ENCODE measurements around the gene GFM2. TPM values are rescaled to one million over a fixed set of nuclear protein-coding genes. Genes with fewer than 3 reads are reported as not detected.

Gene GFM2
- total RNA-seq, 3 donors from 2014 or later: 21.4 to 25.1 (median 22.2) TPM

- DNase-seq: no peak
- TF ChIP-seq, protein P1, sequence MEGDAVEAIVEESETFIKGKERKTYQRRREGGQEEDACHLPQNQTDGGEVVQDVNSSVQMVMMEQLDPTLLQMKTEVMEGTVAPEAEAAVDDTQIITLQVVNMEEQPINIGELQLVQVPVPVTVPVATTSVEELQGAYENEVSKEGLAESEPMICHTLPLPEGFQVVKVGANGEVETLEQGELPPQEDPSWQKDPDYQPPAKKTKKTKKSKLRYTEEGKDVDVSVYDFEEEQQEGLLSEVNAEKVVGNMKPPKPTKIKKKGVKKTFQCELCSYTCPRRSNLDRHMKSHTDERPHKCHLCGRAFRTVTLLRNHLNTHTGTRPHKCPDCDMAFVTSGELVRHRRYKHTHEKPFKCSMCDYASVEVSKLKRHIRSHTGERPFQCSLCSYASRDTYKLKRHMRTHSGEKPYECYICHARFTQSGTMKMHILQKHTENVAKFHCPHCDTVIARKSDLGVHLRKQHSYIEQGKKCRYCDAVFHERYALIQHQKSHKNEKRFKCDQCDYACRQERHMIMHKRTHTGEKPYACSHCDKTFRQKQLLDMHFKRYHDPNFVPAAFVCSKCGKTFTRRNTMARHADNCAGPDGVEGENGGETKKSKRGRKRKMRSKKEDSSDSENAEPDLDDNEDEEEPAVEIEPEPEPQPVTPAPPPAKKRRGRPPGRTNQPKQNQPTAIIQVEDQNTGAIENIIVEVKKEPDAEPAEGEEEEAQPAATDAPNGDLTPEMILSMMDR (IDR thresholded peaks at IDR 0.05): no peak
These were observed 28.5 kb downstream of the GFM2 start for GRCh38 chr5:74738406-74738805.

GRCh38 chr5:74736759-74737158 lies 30.2 kb downstream of the GFM2 start:
- Histone ChIP-seq H3K4me3 (no peak overlapping the region), H3K4me1 (ENCODE audit: low read depth) (no peaks in the 10 kb centered on the region), H3K36me3 (ENCODE audit: low read depth) (no peaks in the 10 kb centered on the region), H3K9me3 (no peaks in the 10 kb centered on the region)
- DNase-seq (no peak), ATAC-seq (no peak)
- intact Hi-C loops (cut with DNase I, micrococcal nuclease): no loop called here
- TF ChIP-seq, protein P1 (IDR thresholded peaks at IDR 0.05): no peak

More at GRCh38 chr5:74738406-74738805, 28.5 kb downstream of the GFM2 start:
- ATAC-seq: no peak
- H3K9me3 ChIP-seq: no peaks in the 10 kb centered on the region
- intact Hi-C loops (cut with DNase I, micrococcal nuclease): no loop called here
- H3K4me1 ChIP-seq (ENCODE audit: low read depth): no peaks in the 10 kb centered on the region
- H3K4me3 ChIP-seq: no peak overlapping the region
- H3K36me3 ChIP-seq (ENCODE audit: low read depth): peaks cover 6% of the 10 kb centered on the region

DNA sequence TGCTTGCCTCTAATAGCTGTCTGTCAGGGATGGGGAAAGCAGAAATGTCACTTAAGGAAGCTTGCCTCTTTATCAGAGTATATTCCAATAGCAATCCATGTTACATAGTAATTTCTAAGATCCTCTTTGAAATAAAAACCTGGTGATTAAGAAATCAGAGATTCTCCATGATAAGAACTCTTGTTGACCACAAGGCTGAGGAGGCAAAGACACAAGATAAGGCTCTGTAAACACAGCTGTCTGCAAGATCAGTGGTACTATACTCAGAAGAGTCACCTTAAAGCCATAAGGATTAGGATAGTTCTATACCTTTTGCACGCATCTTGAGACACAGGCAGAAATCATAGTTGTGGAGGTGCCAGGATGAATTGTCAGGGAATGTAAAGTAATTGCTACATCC lies 41.6 kb downstream of the GFM2 start:
- Histone ChIP-seq H3K4me3 (no peak overlapping the region), H3K9me3 (no peaks in the 10 kb centered on the region), H3K4me1 (ENCODE audit: low read depth) (no peaks in the 10 kb centered on the region), H3K36me3 (ENCODE audit: low read depth) (peaks cover 6% of the 10 kb centered on the region)
- ATAC-seq (no peak), DNase-seq (no peak)
- TF ChIP-seq, protein P1 (IDR thresholded peaks at IDR 0.05): no peak
- intact Hi-C loops (cut with DNase I, micrococcal nuclease): no loop called here

- intact Hi-C loops (cut with DNase I, micrococcal nuclease): no loop called here
- H3K36me3 ChIP-seq (ENCODE audit: low read depth): peaks cover 6% of the 10 kb centered on the region
These were observed 44.6 kb downstream of the GFM2 start for GRCh38 chr5:74722271-74722670.

GRCh38 chr5:74717596-74717995 lies 49.3 kb downstream of the GFM2 start:
- H3K4me1 ChIP-seq (ENCODE audit: low read depth): no peaks in the 10 kb centered on the region
- ATAC-seq (no peak), DNase-seq (no peak)
- peaks cover 6% of the 10 kb centered on the region for H3K36me3 ChIP-seq (ENCODE audit: low read depth)
- TF ChIP-seq, protein P1 (IDR thresholded peaks at IDR 0.05): no peak
- intact Hi-C loops (cut with DNase I, micrococcal nuclease): no loop called here
- no peak overlapping the region for H3K4me3 ChIP-seq
- no peaks in the 10 kb centered on the region for H3K9me3 ChIP-seq

More at GRCh38 chr5:74722271-74722670, 44.6 kb downstream of the GFM2 start:
- ATAC-seq: no peak
- TF ChIP-seq, protein P1 (IDR thresholded peaks at IDR 0.05): no peak
- Histone ChIP-seq H3K4me3 (no peak overlapping the region), H3K9me3 (no peaks in the 10 kb centered on the region), H3K4me1 (ENCODE audit: low read depth) (no peaks in the 10 kb centered on the region)
- no peak for DNase-seq

- Histone ChIP-seq H3K36me3 (ENCODE audit: low read depth) (no peaks in the 10 kb centered on the region), H3K4me1 (ENCODE audit: low read depth) (no peaks in the 10 kb centered on the region), H3K4me3 (no peak overlapping the region), H3K9me3 (no peaks in the 10 kb centered on the region)
- ATAC-seq (no peak), DNase-seq (no peak)
- intact Hi-C loops (cut with DNase I, micrococcal nuclease): no loop called here
- TF ChIP-seq, protein P1 (IDR thresholded peaks at IDR 0.05): no peak
These were observed 73.7 kb downstream of the GFM2 start for GRCh38 chr5:74693191-74693590.
